Kidney epithelial cell (primary cell): ENCODE results near the gene ZEB1. TPM values are rescaled to one million over a fixed set of nuclear protein-coding genes. Genes with fewer than 3 reads are reported as not detected.
"Not testable (repeated sequence)": the region's sequence is repeated elsewhere in the genome, so short reads cannot be mapped to it uniquely, and the experiment has no call there.

Source experiments
- DNase-seq: peaks from one replicate; pipeline ENCODE4 v3.0.0-alpha.2; 2010; ENCODE audit warnings: low read depth
- H3K27me3 ChIP-seq: 2 replicates; pipeline ENCODE4 v1.6.0; 2011; ENCODE audit warnings: low read length; ENCODE audit not compliant: control insufficient read depth, insufficient read depth
- H3K36me3 ChIP-seq: 2 replicates; pipeline ENCODE4 v1.5.1; 2011; ENCODE audit warnings: low read length; ENCODE audit not compliant: control insufficient read depth, insufficient read depth
- H3K4me3 ChIP-seq: 2 replicates; pipeline ENCODE4 v1.5.1; 2011; ENCODE audit warnings: low read depth, mild to moderate bottlenecking, control low read depth, low read length
- total RNA-seq: library from RNA; depleted of rRNA; stranded (reverse); fragments of >200 nt; gene quantifications from 2 replicates; pipeline ENCODE4 v1.2.3, GENCODE V29; 2015
- TF ChIP-seq, protein P1 (sequence below): IDR thresholded peaks from 2 replicates; pipeline ENCODE4 v1.5.1; 2011; ENCODE audit warnings: mild to moderate bottlenecking, moderate library complexity, low read length, control low read depth, inconsistent platforms; ENCODE audit not compliant: insufficient read depth, poor library complexity, severe bottlenecking

The ZEB1 gene
- total RNA-seq, 1 donor from 2014 or later = 10.8 TPM

DNA sequence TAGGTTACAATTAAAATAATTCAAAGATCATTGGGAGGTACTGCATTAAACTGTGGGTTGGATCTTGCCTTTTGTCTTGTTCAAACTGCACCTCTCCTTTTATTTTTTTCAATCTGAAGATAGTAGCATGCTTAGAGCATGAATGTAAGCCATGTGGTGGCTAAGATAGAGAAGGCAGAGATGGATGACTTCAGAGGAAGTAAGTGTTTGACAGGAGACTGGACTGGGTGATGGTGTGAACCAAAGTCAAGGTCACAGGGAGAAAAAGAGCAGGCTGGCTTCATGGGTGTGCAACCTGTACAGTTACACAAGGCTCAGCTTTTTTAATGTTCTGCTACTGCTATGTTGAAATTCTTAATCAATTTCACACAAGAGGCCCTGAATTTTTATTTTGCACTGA lies 85.6 kb downstream of the ZEB1 start:
- H3K4me3 ChIP-seq = no peak overlapping the region
- H3K36me3 ChIP-seq = no peaks in the 10 kb centered on the region
- no peak for DNase-seq
- TF ChIP-seq, protein P1, sequence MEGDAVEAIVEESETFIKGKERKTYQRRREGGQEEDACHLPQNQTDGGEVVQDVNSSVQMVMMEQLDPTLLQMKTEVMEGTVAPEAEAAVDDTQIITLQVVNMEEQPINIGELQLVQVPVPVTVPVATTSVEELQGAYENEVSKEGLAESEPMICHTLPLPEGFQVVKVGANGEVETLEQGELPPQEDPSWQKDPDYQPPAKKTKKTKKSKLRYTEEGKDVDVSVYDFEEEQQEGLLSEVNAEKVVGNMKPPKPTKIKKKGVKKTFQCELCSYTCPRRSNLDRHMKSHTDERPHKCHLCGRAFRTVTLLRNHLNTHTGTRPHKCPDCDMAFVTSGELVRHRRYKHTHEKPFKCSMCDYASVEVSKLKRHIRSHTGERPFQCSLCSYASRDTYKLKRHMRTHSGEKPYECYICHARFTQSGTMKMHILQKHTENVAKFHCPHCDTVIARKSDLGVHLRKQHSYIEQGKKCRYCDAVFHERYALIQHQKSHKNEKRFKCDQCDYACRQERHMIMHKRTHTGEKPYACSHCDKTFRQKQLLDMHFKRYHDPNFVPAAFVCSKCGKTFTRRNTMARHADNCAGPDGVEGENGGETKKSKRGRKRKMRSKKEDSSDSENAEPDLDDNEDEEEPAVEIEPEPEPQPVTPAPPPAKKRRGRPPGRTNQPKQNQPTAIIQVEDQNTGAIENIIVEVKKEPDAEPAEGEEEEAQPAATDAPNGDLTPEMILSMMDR = no peak
- H3K27me3 ChIP-seq = no peaks in the 10 kb centered on the region

DNA sequence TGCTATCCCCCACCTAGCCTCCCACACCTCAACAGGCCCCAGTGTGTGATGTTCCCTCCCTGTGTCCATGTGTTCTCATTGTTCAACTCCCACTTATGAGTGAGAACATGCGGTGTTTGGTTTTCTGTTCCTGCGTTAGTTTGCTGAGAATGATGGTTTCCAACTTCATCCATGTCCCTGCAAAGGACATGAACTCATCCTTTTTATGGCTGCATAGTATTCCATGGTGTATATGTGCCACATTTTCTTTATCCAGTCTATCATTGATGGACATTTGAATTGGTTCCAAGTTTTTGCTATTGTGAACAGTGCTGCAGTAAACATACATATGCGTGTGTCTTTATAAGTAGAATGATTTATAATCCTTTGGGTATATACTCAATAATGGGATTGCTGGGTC lies 86.8 kb downstream of the ZEB1 start:
- H3K36me3 ChIP-seq, DNase-seq: not testable (repeated sequence)

GRCh38 chr10:31412397-31412796 lies 93.4 kb downstream of the ZEB1 start:
- DNase-seq, H3K27me3 ChIP-seq, H3K36me3 ChIP-seq, H3K4me3 ChIP-seq: not testable (repeated sequence)

More for the DNA sequence above, 86.8 kb downstream of the ZEB1 start:
- H3K27me3 ChIP-seq, H3K4me3 ChIP-seq: not testable (repeated sequence)

DNA sequence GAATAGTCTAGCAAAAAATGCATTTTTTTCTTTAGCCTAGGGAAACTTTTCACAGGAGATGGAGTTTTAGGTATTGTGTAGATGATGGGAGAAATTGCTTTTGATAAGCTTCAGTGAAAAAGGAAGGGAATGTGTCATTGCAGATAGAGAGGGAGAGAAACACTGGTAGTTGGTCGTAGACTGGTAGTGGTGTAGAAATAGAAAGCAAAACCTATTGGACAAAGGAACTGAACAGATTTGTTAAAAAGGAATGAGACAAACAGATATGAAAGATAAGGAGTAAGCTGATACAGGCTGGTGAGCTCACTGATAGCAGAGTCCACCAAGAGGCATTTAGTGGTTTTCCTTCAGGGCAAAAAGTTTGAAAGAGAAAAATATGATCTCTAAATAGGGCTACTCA lies 94.3 kb downstream of the ZEB1 start:
- TF ChIP-seq, protein P1 = no peak
- Histone ChIP-seq H3K36me3 (no peaks in the 10 kb centered on the region), H3K4me3 (no peak overlapping the region), H3K27me3 (no peaks in the 10 kb centered on the region)
- DNase-seq = no peak

GRCh38 chr10:31418481-31418880 lies 99.5 kb downstream of the ZEB1 start:
- Histone ChIP-seq H3K27me3 (no peaks in the 10 kb centered on the region), H3K4me3 (no peak overlapping the region), H3K36me3 (no peaks in the 10 kb centered on the region)
- DNase-seq = no peak
- TF ChIP-seq, protein P1 = no peak

- Histone ChIP-seq H3K4me3 (no peak overlapping the region), H3K27me3 (no peaks in the 10 kb centered on the region), H3K36me3 (no peaks in the 10 kb centered on the region)
- DNase-seq = no peak
- TF ChIP-seq, protein P1 = no peak
Measured at GRCh38 chr10:31419394-31420063, 100.5 kb downstream of the ZEB1 start.

DNA sequence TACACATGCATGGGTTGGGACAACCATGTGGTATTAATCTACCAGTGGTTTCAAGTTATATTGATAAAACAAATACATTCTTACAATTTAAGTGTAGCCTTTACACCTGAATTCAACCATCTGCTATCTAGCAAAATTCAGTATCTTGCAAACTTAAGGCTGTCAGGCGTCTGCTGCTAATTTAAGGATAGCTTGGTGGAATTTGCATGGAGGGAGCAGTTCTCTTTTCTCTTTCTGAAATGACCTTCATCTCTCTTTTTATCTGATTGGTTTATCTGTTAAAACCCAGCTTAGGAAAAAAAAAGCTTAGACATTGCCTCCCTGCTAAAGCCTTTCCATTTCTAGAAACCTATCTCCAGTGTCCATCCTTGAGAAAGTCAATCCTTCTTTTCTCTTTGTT lies 102.3 kb downstream of the ZEB1 start:
- TF ChIP-seq, protein P1 = no peak
- Histone ChIP-seq H3K27me3 (no peaks in the 10 kb centered on the region), H3K4me3 (no peak overlapping the region), H3K36me3 (no peaks in the 10 kb centered on the region)
- no peak for DNase-seq
